ENCODE results near the gene SPATA12.
A peak's percentile ranks its signal among the peaks of the same experiment; 100 is the strongest.
"Not testable (repeated sequence)": the region's sequence is repeated elsewhere in the genome, so short reads cannot be mapped to it uniquely, and the experiment has no call there.

Gene SPATA12

GRCh38 chr3:57053122-57053521, 7.3 kb upstream of the SPATA12 start:
- no peak for DNase-seq

GRCh38 chr3:57057351-57057750, 3.1 kb upstream of the SPATA12 start:
- DNase-seq = no peak

- no peak for DNase-seq
Observed at GRCh38 chr3:57059411-57059810, 1.1 kb upstream of the SPATA12 start.

- DNase-seq = no peak
Observed at GRCh38 chr3:57061556-57061955, 1.1 kb downstream of the SPATA12 start.

- peak; percentile 22 for DNase-seq
Observed at GRCh38 chr3:57062101-57062631, 1.7 kb downstream of the SPATA12 start.

- DNase-seq = no peak
Observed at GRCh38 chr3:57063032-57063431, 2.6 kb downstream of the SPATA12 start.

GRCh38 chr3:57064001-57064400, 3.5 kb downstream of the SPATA12 start:
- no peak for DNase-seq

- no peak for DNase-seq
Observed at GRCh38 chr3:57064572-57064971, 4.1 kb downstream of the SPATA12 start.

- DNase-seq = no peak
Observed at GRCh38 chr3:57065588-57065987, 5.1 kb downstream of the SPATA12 start.

- DNase-seq = no peak
Observed at GRCh38 chr3:57066471-57066870, 6.0 kb downstream of the SPATA12 start.

GRCh38 chr3:57068437-57069089, 8.1 kb downstream of the SPATA12 start:
- DNase-seq = no peak

GRCh38 chr3:57069503-57069902, 9.0 kb downstream of the SPATA12 start:
- no peak for DNase-seq

GRCh38 chr3:57073628-57074027, 13.2 kb downstream of the SPATA12 start:
- no peak for DNase-seq

GRCh38 chr3:57074135-57074534, 13.7 kb downstream of the SPATA12 start:
- no peak for DNase-seq

- DNase-seq = no peak
Observed at GRCh38 chr3:57076422-57076951, 16.0 kb downstream of the SPATA12 start.

GRCh38 chr3:57077630-57078343, 17.3 kb downstream of the SPATA12 start:
- no peak for DNase-seq

- no peak for DNase-seq
Observed at GRCh38 chr3:57078344-57078634, 17.8 kb downstream of the SPATA12 start.

GRCh38 chr3:57078635-57079473, 18.4 kb downstream of the SPATA12 start:
- peak; percentile 25 for DNase-seq

GRCh38 chr3:57079474-57079831, 19.0 kb downstream of the SPATA12 start:
- no peak for DNase-seq

- DNase-seq = no peak
Observed at GRCh38 chr3:57080171-57080570, 19.7 kb downstream of the SPATA12 start.

- no peak for DNase-seq
Observed at GRCh38 chr3:57081173-57081572, 20.7 kb downstream of the SPATA12 start.

GRCh38 chr3:57082481-57082880, 22.0 kb downstream of the SPATA12 start:
- DNase-seq = no peak

- DNase-seq = not testable (repeated sequence)
Observed at GRCh38 chr3:57083266-57083995, 23.0 kb downstream of the SPATA12 start.

Measured in NCI-H2227 treated with DMSO at 0.1 percent for 48 hours (cell line).